Calu3 (cell line): ENCODE data around the gene NAALADL2. TPM values are rescaled to one million over a fixed set of nuclear protein-coding genes. Genes with fewer than 3 reads are reported as not detected.

ENCODE experiments used
- BruUV-seq: library from RNA; stranded (reverse); fragments of 400-500 nt; replicated peaks from 2 replicates; lab custom pipeline; 2021; lab: Mats Ljungman, UMichigan
- CTCF ChIA-PET: fragments of 300-600 bp; sonication (Branson Sonifier 250); formaldehyde crosslinking; loops from one replicate; lab custom pipeline; 2022; ENCODE audit warnings: antibody characterized with exemption; lab: Charles Lee
- DNase-seq: peaks from one replicate; pipeline ENCODE4 v3.0.0; 2022
- H3K27ac Mint-ChIP-seq: one replicate; pipeline ENCODE4 v1.8.0; 2022; ENCODE audit warnings: mixed read lengths; ENCODE audit not compliant: unreplicated experiment
- H3K27me3 Mint-ChIP-seq: one replicate; pipeline ENCODE4 v1.8.0; 2022; ENCODE audit warnings: mixed read lengths; ENCODE audit not compliant: unreplicated experiment
- H3K36me3 Mint-ChIP-seq: one replicate; pipeline ENCODE4 v1.8.0; 2022; ENCODE audit warnings: mild to moderate bottlenecking, moderate library complexity, mixed read lengths; ENCODE audit not compliant: insufficient read depth, unreplicated experiment
- H3K4me1 Mint-ChIP-seq: one replicate; pipeline ENCODE4 v1.8.0; 2022; ENCODE audit warnings: mild to moderate bottlenecking, low read depth, mixed read lengths; ENCODE audit not compliant: unreplicated experiment
- H3K4me3 Mint-ChIP-seq: one replicate; pipeline ENCODE4 v1.8.0; 2022; ENCODE audit warnings: mild to moderate bottlenecking, low read depth, moderate library complexity, mixed read lengths; ENCODE audit not compliant: unreplicated experiment
- H3K9me3 Mint-ChIP-seq: one replicate; pipeline ENCODE4 v1.8.0; 2022; ENCODE audit warnings: low read depth, mixed read lengths; ENCODE audit not compliant: unreplicated experiment
- CTCF ChIP-seq: fragments of 200-600 bp; IDR thresholded peaks from one replicate; pipeline ENCODE4 v1.8.0; 2022; ENCODE audit warnings: antibody characterized with exemption; ENCODE audit not compliant: unreplicated experiment
- intact Hi-C: fragments of 100-400 bp; cut with micrococcal nuclease; formaldehyde crosslinking; loops from one replicate; pipeline ENCODE4 v1.10.0; 2022; ENCODE audit not compliant: unreplicated experiment
- total RNA-seq: library from RNA; stranded (reverse); gene quantifications from 2 replicates; pipeline ENCODE4 v1.2.3, GENCODE V29; 2022

The NAALADL2 gene
- total RNA-seq, 1 experiment from 2014 or later: 36.9 TPM

GRCh38 chr3:175005881-175006280, 146.7 kb downstream of the NAALADL2 start:
- no TSS peak for BruUV-seq
- Mint-ChIP-seq H3K4me3 (no peak overlapping the region), H3K27ac (no peak overlapping the region), H3K27me3 (no peaks in the 10 kb centered on the region), H3K36me3 (no peaks in the 10 kb centered on the region), H3K4me1 (no peaks in the 10 kb centered on the region), H3K9me3 (no peaks in the 10 kb centered on the region)
- CTCF ChIA-PET: interaction anchor here (1.0 kb wide), 1 partner anchor 49 kb away, joined by 3 read pairs; no protein-coding TSS in a partner anchor
- TF ChIP-seq CTCF: no peak
- intact Hi-C loops: no loop called here
- no peak for DNase-seq

GRCh38 chr3:175007306-175007705, 148.2 kb downstream of the NAALADL2 start:
- intact Hi-C loops: no loop called here
- Mint-ChIP-seq H3K36me3 (no peaks in the 10 kb centered on the region), H3K4me3 (no peak overlapping the region), H3K27me3 (no peaks in the 10 kb centered on the region), H3K4me1 (no peaks in the 10 kb centered on the region), H3K9me3 (no peaks in the 10 kb centered on the region), H3K27ac (no peak overlapping the region)
- no peak for TF ChIP-seq CTCF
- BruUV-seq: no TSS peak
- DNase-seq: no peak
- CTCF ChIA-PET: interaction anchor here (0.7 kb wide), 1 partner anchor 40 kb away, joined by 3 read pairs; no protein-coding TSS in a partner anchor

DNA sequence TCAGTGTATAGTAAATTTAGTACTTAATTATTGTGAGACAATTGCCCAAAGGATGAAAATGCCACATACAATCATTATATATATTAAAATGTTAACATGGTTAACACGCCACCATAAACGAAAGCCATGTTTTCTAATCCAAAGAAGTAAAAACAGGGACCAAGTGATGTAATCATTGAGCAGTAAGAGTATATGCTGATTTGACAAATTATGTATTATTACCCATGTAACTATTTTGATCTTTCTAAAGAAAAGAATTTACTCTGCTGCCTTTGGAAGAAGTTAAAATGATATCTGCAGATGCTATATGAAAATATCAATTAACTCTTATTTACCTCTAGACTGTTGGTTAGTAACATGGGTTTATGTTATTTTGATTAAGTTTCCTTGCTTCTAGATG, 150.2 kb downstream of the NAALADL2 start:
- no peaks in the 10 kb centered on the region for H3K4me1 Mint-ChIP-seq
- no peaks in the 10 kb centered on the region for H3K27me3 Mint-ChIP-seq
- no TSS peak for BruUV-seq
- no peak for DNase-seq
- no peaks in the 10 kb centered on the region for H3K36me3 Mint-ChIP-seq
- no peak for TF ChIP-seq CTCF
- CTCF ChIA-PET: no interaction called here
- H3K9me3 Mint-ChIP-seq: no peaks in the 10 kb centered on the region
- H3K27ac Mint-ChIP-seq: no peak overlapping the region
- intact Hi-C loops: no loop called here
- no peak overlapping the region for H3K4me3 Mint-ChIP-seq

DNA sequence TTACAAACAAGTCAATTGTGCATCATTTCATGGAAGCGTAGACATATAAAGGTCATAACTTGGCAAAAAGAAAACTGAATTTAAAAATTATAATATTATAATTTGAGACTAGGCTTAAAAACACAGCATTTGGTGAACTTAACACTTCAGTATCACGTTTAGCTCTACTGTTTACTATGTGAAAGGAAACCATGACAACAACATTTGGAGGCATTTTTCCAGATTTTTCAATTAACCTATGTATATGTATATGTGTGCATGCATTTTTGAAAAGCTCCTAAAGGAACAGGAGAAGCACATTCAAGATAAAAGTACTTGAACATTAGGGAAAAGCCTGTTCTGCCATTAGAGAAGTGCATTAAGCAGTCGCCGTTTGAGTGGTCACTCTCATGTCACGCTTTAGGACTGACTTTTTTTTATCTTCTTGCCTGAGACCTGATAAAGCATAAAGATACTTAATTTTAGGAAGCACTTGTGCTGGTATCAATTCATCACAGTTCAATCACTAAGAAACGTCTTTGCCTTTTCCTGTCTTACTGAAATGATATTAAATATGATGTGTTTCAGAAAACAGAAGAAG, 156.0 kb downstream of the NAALADL2 start:
- H3K27ac Mint-ChIP-seq: no peak overlapping the region
- intact Hi-C loops: no loop called here
- no peaks in the 10 kb centered on the region for H3K9me3 Mint-ChIP-seq
- TF ChIP-seq CTCF: no peak
- no peak for DNase-seq
- no peak overlapping the region for H3K4me3 Mint-ChIP-seq
- H3K4me1 Mint-ChIP-seq: no peaks in the 10 kb centered on the region
- no TSS peak for BruUV-seq
- CTCF ChIA-PET: no interaction called here
- no peaks in the 10 kb centered on the region for H3K36me3 Mint-ChIP-seq
- H3K27me3 Mint-ChIP-seq: no peaks in the 10 kb centered on the region
